ENCODE measurements around the gene ASF1B. TPM values are rescaled to one million over a fixed set of nuclear protein-coding genes. Genes with fewer than 3 reads are reported as not detected.

The ASF1B gene
- total and polyA plus RNA-seq, 2 donors (not counting 3 experiments of a cell fraction or from before 2014, with no cell fraction given), result 39.1 to 42.4 TPM

DNA sequence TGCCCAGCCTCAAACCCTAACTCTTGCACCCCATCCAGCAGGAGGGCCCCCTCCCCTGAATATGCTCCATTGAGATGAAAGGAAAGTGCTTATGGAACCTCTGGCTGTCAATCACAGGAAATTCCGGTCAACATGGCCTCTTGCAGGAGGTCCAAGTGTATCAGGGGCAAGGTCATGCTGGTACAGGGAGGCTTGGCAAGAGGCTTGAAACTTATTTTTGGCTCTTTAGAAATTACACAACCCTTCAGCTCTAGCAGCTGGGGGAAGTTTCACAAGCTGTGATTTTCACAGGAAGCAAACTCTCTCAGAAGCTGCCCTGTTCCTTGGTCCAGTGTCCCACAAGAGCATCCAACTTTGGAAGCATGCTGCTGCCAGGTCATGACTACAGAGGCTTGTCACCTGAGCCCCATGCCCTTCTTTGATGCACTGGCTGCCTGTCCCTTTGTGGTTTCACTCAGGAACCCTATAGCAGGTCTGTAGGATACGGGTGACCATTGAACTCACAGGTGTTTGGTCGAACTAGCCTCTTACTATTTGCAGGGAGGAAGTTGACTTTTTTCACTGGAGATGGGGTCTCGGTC is 8.4 kb downstream of the ASF1B start:
- Histone ChIP-seq H3K27me3 (ENCODE audit: control insufficient read depth in 2 of 2, insufficient read depth in 2 of 2, low read length in 2 of 2) (no peaks in the 10 kb centered on the region), H3K9me3 (replicated peaks; ENCODE audit: control insufficient read depth, insufficient read depth, low read length) (no peaks in the 10 kb centered on the region), H3K27ac (ENCODE audit: insufficient read depth, low read depth, low read length) (no peak overlapping the region), H3K4me3 (replicated peaks in 1 of 3; ENCODE audit: insufficient read depth in 1 of 3, low read depth in 1 of 3, low read length in 3 of 3) (no peak overlapping the region), H3K9me1 (replicated peaks; ENCODE audit: control insufficient read depth, extremely low read depth, insufficient read depth, low read length) (no peaks in the 10 kb centered on the region), H2AFZ (ENCODE audit: low read depth, low read length) (no peak overlapping the region), H3K79me2 (ENCODE audit: control insufficient read depth, insufficient read depth, low read length) (no peaks in the 10 kb centered on the region), H3K9ac (replicated peaks; ENCODE audit: extremely low read depth, insufficient read depth, low read length) (no peak overlapping the region), H4K20me1 (replicated peaks; ENCODE audit: control insufficient read depth, extremely low read depth, insufficient read depth, low read length) (no peaks in the 10 kb centered on the region), H3K36me3 (ENCODE audit: control insufficient read depth in 2 of 2, extremely low read depth in 1 of 2, insufficient read depth in 2 of 2, low read length in 2 of 2) (peaks cover 0 to 3% of the 10 kb centered on the region in 2 experiments), H3K4me1 (ENCODE audit: control insufficient read depth, extremely low read depth, insufficient read depth, low read length) (no peaks in the 10 kb centered on the region), H3K4me2 (ENCODE audit: insufficient read depth, low read length) (no peak overlapping the region)
- no peak for FAIRE-seq
- BruUV-seq (replicated peaks), result no TSS peak
- intact Hi-C loops (cut with micrococcal nuclease), result no loop called here
- ChIA-PET CTCF (interaction anchor here (1.0 kb wide), 1 partner anchor 9 kb away, joined by 3 read pairs; the partner anchor contains the start of gene ASF1B), POLR2A (no interaction called here)
- dilution Hi-C loops (cut with MboI; ENCODE audit: extremely low pct_ligation_motif_present, low sequenced_read_pairs), result no loop called here
- DNase-seq (ENCODE audit: low read depth, low spot score), result no peak
- TF ChIP-seq MYC (IDR thresholded peaks at IDR 0.05; ENCODE audit: low read depth, low read length), result no peak
- TF ChIP-seq POLR2AphosphoS5 (IDR thresholded peaks at IDR 0.05; ENCODE audit: insufficient read depth, low read depth, low read length), result no peak
- TF ChIP-seq, protein P1, sequence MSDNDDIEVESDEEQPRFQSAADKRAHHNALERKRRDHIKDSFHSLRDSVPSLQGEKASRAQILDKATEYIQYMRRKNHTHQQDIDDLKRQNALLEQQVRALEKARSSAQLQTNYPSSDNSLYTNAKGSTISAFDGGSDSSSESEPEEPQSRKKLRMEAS (IDR thresholded peaks at IDR 0.05; ENCODE audit: insufficient read depth, insufficient read length), result no peak
- no peak for TF ChIP-seq GATA2 (IDR thresholded peaks at IDR 0.05; ENCODE audit: insufficient read depth, insufficient read length, low read depth, low read length)
- no peak for TF ChIP-seq POLR2A (IDR thresholded peaks at IDR 0.05; ENCODE audit: low read depth, low read length)
- no peak for TF ChIP-seq FOS (IDR thresholded peaks at IDR 0.05; ENCODE audit: borderline replicate concordance, insufficient read depth, low read length)
- TF ChIP-seq EZH2 (IDR thresholded peaks at IDR 0.05; ENCODE audit: borderline replicate concordance, low read depth, low read length, severe bottlenecking), result no peak
- TF ChIP-seq, protein P2, sequence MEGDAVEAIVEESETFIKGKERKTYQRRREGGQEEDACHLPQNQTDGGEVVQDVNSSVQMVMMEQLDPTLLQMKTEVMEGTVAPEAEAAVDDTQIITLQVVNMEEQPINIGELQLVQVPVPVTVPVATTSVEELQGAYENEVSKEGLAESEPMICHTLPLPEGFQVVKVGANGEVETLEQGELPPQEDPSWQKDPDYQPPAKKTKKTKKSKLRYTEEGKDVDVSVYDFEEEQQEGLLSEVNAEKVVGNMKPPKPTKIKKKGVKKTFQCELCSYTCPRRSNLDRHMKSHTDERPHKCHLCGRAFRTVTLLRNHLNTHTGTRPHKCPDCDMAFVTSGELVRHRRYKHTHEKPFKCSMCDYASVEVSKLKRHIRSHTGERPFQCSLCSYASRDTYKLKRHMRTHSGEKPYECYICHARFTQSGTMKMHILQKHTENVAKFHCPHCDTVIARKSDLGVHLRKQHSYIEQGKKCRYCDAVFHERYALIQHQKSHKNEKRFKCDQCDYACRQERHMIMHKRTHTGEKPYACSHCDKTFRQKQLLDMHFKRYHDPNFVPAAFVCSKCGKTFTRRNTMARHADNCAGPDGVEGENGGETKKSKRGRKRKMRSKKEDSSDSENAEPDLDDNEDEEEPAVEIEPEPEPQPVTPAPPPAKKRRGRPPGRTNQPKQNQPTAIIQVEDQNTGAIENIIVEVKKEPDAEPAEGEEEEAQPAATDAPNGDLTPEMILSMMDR (IDR thresholded peaks at IDR 0.05; ENCODE audit: extremely low read depth in 1 of 2, insufficient read depth in 1 of 2, low read depth in 1 of 2, low read length in 2 of 2), result no peak
